AG04450 (cell line): ENCODE results near the gene HTR2C. TPM values are rescaled to one million over a fixed set of nuclear protein-coding genes. Genes with fewer than 3 reads are reported as not detected.

ENCODE experiments used
- CTCF ChIA-PET: fragments of 300-600, 350-600 bp; formaldehyde crosslinking; extraction: SDS; loops from one replicate; lab custom pipeline; 2022; ENCODE audit warnings: antibody characterized with exemption, inconsistent platforms; lab: Charles Lee
- POLR2A ChIA-PET: fragments of 350-600 bp; formaldehyde crosslinking; extraction: SDS; loops from one replicate; lab custom pipeline; 2021; ENCODE audit warnings: antibody characterized with exemption, inconsistent platforms; lab: Yijun Ruan, JAX
- DNase-seq: peaks from one replicate; pipeline ENCODE4 v3.0.0-alpha.2; 2011; ENCODE audit warnings: low read depth, low spot score
- H3K27ac ChIP-seq: one replicate; pipeline ENCODE4 v1.5.1; 2012; ENCODE audit warnings: low read depth, low read length, control low read depth
- H3K27me3 ChIP-seq: one replicate; pipeline ENCODE4 v1.6.0; 2012; ENCODE audit warnings: low read length; ENCODE audit not compliant: control insufficient read depth, insufficient read depth
- H3K4me3 ChIP-seq: 2 replicates; pipeline ENCODE4 v1.5.1; 2011; ENCODE audit warnings: mild to moderate bottlenecking, low read depth, low read length, control low read depth
- H3K9me3 ChIP-seq: 2 replicates; pipeline ENCODE4 v1.5.1; 2012; ENCODE audit warnings: low read length; ENCODE audit not compliant: control insufficient read depth, insufficient read depth
- polyA plus RNA-seq: library from polyadenylated mRNA; depleted of rRNA; stranded (reverse); fragments of >200 nt; gene quantifications from 2 replicates; pipeline ENCODE4 v1.2.3, GENCODE V29; 2011
- TF ChIP-seq, protein P1 (sequence below): IDR thresholded peaks from 2 replicates; pipeline ENCODE4 v1.5.1; 2011; ENCODE audit warnings: low read depth, low read length, control low read depth, inconsistent platforms

HTR2C gene
- polyA plus RNA-seq, 1 experiment = not detected

DNA sequence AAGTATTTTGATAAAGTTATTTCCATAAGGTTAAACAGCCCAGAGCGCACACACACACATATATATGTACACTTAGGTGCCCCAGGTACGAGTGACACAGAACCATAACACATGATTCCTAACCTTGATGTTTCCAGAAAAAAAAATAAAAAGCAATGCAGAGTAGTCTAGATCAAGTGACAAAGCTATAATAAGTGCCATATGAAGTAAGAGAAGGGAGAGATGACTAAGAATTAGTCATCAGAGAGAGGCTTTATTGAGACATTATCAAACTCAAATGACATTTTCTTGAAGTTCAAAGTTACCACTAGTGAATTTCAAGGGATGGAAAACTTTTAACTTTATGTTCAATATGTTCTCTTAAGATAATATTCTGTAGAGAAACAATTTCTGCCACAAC lies 215.0 kb downstream of the HTR2C start:
- no peak overlapping the region for H3K27ac ChIP-seq
- no peaks in the 10 kb centered on the region for H3K9me3 ChIP-seq
- no peaks in the 10 kb centered on the region for H3K27me3 ChIP-seq
- TF ChIP-seq, protein P1, sequence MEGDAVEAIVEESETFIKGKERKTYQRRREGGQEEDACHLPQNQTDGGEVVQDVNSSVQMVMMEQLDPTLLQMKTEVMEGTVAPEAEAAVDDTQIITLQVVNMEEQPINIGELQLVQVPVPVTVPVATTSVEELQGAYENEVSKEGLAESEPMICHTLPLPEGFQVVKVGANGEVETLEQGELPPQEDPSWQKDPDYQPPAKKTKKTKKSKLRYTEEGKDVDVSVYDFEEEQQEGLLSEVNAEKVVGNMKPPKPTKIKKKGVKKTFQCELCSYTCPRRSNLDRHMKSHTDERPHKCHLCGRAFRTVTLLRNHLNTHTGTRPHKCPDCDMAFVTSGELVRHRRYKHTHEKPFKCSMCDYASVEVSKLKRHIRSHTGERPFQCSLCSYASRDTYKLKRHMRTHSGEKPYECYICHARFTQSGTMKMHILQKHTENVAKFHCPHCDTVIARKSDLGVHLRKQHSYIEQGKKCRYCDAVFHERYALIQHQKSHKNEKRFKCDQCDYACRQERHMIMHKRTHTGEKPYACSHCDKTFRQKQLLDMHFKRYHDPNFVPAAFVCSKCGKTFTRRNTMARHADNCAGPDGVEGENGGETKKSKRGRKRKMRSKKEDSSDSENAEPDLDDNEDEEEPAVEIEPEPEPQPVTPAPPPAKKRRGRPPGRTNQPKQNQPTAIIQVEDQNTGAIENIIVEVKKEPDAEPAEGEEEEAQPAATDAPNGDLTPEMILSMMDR = no peak
- H3K4me3 ChIP-seq = no peak overlapping the region
- POLR2A ChIA-PET = no interaction called here
- DNase-seq = no peak
- CTCF ChIA-PET = no interaction called here

DNA sequence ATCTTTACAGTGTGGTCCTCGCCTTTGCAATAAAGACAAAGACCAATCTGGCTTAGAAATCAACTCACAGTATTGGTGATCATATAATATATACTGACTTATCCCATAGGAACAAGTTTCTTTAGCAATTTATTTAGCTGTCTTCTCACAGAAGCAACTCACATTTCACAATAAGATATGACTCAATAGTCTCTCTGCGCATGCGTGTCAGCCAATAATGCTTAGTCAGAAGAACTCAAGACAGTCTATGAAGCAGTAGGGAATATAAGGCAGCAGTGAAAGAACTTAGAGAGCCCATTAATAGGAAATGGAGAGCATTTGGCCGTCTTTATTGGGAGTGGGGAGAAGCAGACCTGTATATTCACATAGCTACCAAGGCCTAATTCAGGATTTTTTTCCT lies 216.8 kb downstream of the HTR2C start:
- CTCF ChIA-PET = no interaction called here
- TF ChIP-seq, protein P1 = no peak
- Histone ChIP-seq H3K9me3 (no peaks in the 10 kb centered on the region), H3K27me3 (no peaks in the 10 kb centered on the region), H3K4me3 (no peak overlapping the region), H3K27ac (no peak overlapping the region)
- POLR2A ChIA-PET = no interaction called here
- DNase-seq = no peak

DNA sequence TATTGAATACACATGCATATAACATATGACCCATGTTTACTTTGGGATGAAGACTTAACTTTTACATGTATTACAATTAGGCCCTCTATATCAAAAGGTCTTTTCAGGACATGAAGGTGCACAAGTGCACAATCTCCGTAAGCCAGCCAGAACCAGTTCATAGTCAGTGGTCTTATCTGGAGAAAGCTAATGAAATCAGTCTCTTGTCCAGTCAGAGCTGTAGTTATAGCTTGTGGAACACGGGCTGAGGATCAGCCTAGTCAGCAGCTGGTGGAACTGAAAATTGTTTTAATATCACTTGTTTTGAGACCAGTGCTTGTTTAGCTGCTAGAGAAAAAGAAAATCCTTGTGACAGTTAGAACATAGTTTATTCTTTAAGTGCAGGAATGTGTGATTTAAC lies 235.6 kb downstream of the HTR2C start:
- Histone ChIP-seq H3K27ac (no peak overlapping the region), H3K27me3 (no peaks in the 10 kb centered on the region), H3K4me3 (no peak overlapping the region), H3K9me3 (no peaks in the 10 kb centered on the region)
- CTCF ChIA-PET = no interaction called here
- TF ChIP-seq, protein P1 = no peak
- POLR2A ChIA-PET = no interaction called here
- DNase-seq = no peak

DNA sequence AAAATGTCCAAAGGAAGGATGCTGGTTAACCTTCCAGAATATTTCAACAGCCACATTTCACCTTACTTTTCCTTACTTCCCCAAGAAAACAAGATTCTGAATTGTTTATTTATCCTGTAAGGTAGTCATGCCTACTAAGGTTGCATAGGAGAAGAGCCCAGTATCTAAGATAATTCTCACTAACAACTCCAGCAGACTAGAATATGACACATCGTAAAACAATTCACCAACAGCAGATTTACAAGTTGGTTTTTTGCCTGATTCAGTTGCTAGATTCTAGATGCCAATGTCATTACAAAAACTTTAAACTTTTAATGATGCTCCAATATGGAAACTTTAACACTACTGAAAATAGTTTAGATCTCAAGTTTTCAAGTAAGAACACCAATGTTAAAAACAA lies 257.2 kb downstream of the HTR2C start:
- DNase-seq = no peak
- ChIA-PET POLR2A (no interaction called here), CTCF (no interaction called here)
- TF ChIP-seq, protein P1 = no peak
- H3K4me3 ChIP-seq = no peak overlapping the region
- no peak overlapping the region for H3K27ac ChIP-seq
- H3K27me3 ChIP-seq = no peaks in the 10 kb centered on the region
- no peaks in the 10 kb centered on the region for H3K9me3 ChIP-seq

DNA sequence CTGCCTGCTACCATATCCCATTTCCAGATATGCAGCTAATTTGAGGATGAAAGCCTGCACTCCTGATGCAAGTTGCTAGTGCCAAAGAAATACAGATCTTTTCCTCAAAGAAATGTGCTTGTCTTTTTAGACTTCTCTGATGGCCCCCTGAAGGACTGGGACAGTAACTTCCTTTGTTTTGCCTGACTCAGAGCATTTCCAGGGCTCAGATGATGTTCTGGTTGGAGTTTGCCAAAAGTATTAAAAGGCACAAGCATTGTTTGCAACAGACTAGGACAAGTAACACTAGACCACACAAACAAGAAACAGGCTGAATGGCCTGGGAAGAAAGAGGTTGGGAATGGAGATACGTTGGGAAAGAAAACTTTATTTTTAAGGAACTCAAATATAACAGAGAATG lies 258.3 kb downstream of the HTR2C start:
- H3K27ac ChIP-seq = no peak overlapping the region
- no peak for DNase-seq
- H3K9me3 ChIP-seq = no peaks in the 10 kb centered on the region
- no peak overlapping the region for H3K4me3 ChIP-seq
- POLR2A ChIA-PET = no interaction called here
- CTCF ChIA-PET = no interaction called here
- TF ChIP-seq, protein P1 = no peak
- H3K27me3 ChIP-seq = no peaks in the 10 kb centered on the region
